Muscle layer of duodenum (tissue), 2 donors: ENCODE data around the gene PLXDC2.
A peak's percentile ranks its signal among the peaks of the same experiment; 100 is the strongest.
"Not testable (repeated sequence)": the region's sequence is repeated elsewhere in the genome, so short reads cannot be mapped to it uniquely, and the experiment has no call there.

Experiments used
- H3K27ac ChIP-seq: one replicate; pipeline ENCODE4 v1.7.0; 2013; ENCODE audit warnings: mild to moderate bottlenecking, low read length
- H3K27me3 ChIP-seq: one replicate; pipeline ENCODE4 v1.7.0; 2013; ENCODE audit warnings: low read depth, mild to moderate bottlenecking, control low read depth, low read length
- H3K36me3 ChIP-seq, 2 donors: one replicate each; pipeline ENCODE4 v1.7.0; 2013; ENCODE audit warnings: low read length in 2 of 2, control low read depth in 1 of 2, mild to moderate bottlenecking in 1 of 2; ENCODE audit not compliant: insufficient read depth in 2 of 2, control insufficient read depth in 1 of 2
- H3K4me1 ChIP-seq, 2 donors: one replicate each; pipeline ENCODE4 v1.7.0; 2013; ENCODE audit warnings: low read length in 2 of 2, mild to moderate bottlenecking in 2 of 2, control low read depth in 1 of 2, moderate library complexity in 1 of 2; ENCODE audit not compliant: insufficient read depth in 2 of 2, control insufficient read depth in 1 of 2
- H3K4me3 ChIP-seq, 2 donors: one replicate each; pipeline ENCODE4 v1.7.0; 2013; ENCODE audit warnings: low read length in 2 of 2, low read depth in 1 of 2, mild to moderate bottlenecking in 1 of 2
- H3K9me3 ChIP-seq, 2 donors: one replicate each; pipeline ENCODE4 v1.7.0; 2013; ENCODE audit warnings: low read length in 2 of 2, control low read depth in 1 of 2, mild to moderate bottlenecking in 1 of 2; ENCODE audit not compliant: control insufficient read depth in 1 of 2
- donor health status: healthy.

The PLXDC2 gene

DNA sequence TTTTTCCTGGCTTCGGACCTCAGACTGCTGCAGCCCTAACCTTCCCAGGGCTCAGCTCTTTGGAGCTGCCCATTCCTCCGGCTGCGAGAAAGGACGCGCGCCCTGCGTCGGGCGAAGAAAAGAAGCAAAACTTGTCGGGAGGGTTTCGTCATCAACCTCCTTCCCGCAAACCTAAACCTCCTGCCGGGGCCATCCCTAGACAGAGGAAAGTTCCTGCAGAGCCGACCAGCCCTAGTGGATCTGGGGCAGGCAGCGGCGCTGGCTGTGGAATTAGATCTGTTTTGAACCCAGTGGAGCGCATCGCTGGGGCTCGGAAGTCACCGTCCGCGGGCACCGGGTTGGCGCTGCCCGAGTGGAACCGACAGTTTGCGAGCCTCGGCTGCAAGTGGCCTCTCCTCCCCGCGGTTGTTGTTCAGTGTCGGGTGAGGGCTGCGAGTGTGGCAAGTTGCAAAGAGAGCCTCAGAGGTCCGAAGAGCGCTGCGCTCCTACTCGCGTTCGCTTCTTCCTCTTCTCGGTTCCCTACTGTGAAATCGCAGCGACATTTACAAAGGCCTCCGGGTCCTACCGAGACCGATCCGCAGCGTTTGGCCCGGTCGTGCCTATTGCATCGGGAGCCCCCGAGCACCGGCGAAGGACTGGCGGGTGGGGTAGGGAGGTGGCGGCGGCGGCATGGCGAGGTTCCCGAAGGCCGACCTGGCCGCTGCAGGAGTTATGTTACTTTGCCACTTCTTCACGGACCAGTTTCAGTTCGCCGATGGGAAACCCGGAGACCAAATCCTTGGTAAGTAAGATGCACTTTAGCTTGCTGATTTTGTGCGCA lies at the start of gene PLXDC2:
Gene PLXDC2, plus strand, starts transcription at position 22 of the 820 bp plus-strand sequence.
- H3K27me3 ChIP-seq = no peaks in the 10 kb centered on the region
- peaks cover 3 to 11% of the 10 kb centered on the region in 2 donors for H3K4me1 ChIP-seq
- peak within 1 kb of the TSS; percentile 71 for H3K27ac ChIP-seq
- H3K9me3 ChIP-seq = no peaks in the 10 kb centered on the region
- H3K4me3 ChIP-seq = peak within 1 kb of the TSS; percentile 95
- no peaks in the 10 kb centered on the region for H3K36me3 ChIP-seq

DNA sequence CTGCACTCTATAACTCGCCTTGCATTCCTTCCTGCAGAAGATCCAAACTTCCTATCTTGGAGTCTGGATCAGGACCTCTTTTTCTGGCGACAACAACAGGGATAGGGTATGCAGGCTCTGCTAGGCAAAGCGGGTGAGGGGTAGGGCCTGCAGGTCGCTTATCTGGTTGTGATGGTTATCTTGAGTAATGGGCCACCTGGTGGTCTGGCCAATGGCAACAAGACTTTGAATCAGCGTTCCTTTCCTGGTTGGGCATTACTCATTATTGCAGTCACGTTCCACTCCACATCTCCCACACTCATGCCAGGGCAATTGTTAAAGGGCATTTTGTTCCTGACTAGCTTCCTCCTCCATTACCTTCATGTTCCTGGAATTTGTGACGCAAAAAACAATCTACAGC lies 48.4 kb upstream of the PLXDC2 start:
- H3K9me3 ChIP-seq = no peaks in the 10 kb centered on the region
- H3K4me1 ChIP-seq = no peaks in the 10 kb centered on the region
- no peak overlapping the region for H3K4me3 ChIP-seq
- no peaks in the 10 kb centered on the region for H3K36me3 ChIP-seq
- H3K27ac ChIP-seq = no peak overlapping the region
- H3K27me3 ChIP-seq = no peaks in the 10 kb centered on the region

DNA sequence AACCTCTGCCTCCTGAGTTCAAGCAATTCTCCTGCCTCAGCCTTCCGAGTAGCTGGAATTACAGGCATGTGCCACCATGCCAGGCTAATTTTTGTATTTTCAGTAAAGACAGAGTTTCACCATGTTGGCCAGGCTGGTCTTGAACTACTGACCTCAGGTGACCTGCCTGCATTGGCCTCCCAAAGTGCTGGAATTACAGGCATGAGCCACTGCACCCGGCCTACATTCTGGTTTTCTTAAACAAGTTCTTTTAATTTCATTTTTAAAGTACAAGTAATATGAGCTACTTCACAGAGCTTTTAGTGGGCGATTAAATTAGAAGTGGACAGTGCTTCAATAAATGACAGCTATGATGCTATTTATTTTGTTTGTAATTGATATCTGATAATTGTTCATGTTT lies 46.4 kb upstream of the PLXDC2 start:
- H3K27me3 ChIP-seq, H3K27ac ChIP-seq, H3K9me3 ChIP-seq, H3K36me3 ChIP-seq, H3K4me3 ChIP-seq, H3K4me1 ChIP-seq: not testable (repeated sequence)

DNA sequence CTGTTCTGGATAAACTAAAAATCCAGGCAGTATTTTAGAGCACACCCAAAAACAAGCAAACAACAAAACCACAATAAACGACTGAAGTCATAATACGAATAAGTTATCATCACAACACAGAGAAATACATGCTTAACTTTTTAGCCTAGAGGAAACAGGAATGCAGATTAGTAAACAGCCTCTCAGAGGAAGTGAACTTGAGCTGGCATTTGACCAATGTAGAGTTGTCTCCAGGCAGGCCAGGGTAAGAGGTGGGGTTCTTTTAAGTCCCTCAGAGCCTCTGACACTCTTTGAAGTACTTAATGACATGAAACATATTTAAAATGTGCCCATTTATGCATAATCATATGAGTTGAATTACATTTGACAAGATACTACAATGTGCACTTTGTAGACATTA lies 43.3 kb upstream of the PLXDC2 start:
- Histone ChIP-seq H3K27ac (no peak overlapping the region), H3K4me1 (no peaks in the 10 kb centered on the region), H3K4me3 (no peak overlapping the region), H3K27me3 (no peaks in the 10 kb centered on the region), H3K36me3 (no peaks in the 10 kb centered on the region), H3K9me3 (no peaks in the 10 kb centered on the region)

DNA sequence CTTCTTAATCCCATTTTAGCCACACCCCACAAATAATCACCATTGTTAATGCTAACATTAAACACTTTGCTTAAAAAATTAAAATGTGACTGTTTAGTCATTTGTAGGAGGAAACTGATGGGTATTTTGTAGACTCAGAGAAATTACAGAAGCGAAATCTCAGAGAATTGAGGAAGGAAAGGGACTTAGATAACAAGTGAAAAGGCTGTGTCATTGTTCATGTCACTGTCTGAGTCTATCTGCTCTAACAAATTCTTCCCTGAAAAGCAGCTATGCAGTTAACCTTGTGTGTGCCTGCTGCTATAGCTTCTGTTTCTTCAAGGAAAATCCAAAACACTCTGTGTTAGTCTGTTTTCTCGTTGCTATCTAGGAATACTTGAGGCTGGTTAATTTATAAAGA lies 40.9 kb upstream of the PLXDC2 start:
- no peak overlapping the region for H3K27ac ChIP-seq
- H3K36me3 ChIP-seq = no peaks in the 10 kb centered on the region
- no peaks in the 10 kb centered on the region for H3K27me3 ChIP-seq
- no peak overlapping the region for H3K4me3 ChIP-seq
- H3K9me3 ChIP-seq = no peaks in the 10 kb centered on the region
- H3K4me1 ChIP-seq = no peaks in the 10 kb centered on the region

DNA sequence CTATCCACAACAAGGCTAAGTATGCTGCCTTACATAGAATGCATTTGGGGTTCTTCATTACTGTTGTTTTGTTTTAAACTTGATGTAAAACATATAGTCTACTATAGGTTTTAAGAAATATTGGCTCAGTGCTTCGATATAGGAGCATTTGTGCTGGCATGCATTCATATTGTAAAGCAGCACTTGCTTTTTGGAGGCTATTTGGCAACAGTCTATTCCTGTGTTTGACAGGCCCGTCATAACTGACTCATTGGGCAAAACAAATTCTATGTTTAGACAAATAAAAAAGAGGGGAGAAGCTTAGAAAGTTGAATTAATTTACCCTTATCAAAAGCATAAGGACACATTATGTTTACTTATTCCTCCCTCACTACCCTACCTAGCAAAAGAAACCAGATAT lies 38.4 kb upstream of the PLXDC2 start:
- no peaks in the 10 kb centered on the region for H3K27me3 ChIP-seq
- no peak overlapping the region for H3K27ac ChIP-seq
- no peaks in the 10 kb centered on the region for H3K36me3 ChIP-seq
- no peaks in the 10 kb centered on the region for H3K4me1 ChIP-seq
- H3K9me3 ChIP-seq = no peaks in the 10 kb centered on the region
- no peak overlapping the region for H3K4me3 ChIP-seq

DNA sequence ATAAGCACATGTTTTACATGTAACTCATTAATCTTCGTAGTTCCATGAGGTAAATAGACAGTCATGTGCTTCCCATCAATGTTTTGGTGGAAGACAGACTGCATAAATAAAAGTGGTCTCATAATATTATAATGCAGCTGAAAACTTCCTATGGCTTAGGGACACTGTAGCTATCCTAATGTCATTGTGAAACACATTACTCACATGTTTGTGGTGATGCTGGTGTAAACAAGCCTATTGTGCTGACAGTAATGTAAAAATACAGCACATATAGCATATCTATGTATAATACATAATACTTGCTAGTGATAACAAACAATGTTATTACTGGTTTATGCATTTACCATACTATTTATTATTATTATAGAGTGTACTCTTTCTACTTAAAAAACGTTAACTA lies 37.2 kb upstream of the PLXDC2 start:
- Histone ChIP-seq H3K27ac (no peak overlapping the region), H3K9me3 (no peaks in the 10 kb centered on the region), H3K27me3 (no peaks in the 10 kb centered on the region), H3K4me1 (no peaks in the 10 kb centered on the region), H3K36me3 (no peaks in the 10 kb centered on the region), H3K4me3 (no peak overlapping the region)

DNA sequence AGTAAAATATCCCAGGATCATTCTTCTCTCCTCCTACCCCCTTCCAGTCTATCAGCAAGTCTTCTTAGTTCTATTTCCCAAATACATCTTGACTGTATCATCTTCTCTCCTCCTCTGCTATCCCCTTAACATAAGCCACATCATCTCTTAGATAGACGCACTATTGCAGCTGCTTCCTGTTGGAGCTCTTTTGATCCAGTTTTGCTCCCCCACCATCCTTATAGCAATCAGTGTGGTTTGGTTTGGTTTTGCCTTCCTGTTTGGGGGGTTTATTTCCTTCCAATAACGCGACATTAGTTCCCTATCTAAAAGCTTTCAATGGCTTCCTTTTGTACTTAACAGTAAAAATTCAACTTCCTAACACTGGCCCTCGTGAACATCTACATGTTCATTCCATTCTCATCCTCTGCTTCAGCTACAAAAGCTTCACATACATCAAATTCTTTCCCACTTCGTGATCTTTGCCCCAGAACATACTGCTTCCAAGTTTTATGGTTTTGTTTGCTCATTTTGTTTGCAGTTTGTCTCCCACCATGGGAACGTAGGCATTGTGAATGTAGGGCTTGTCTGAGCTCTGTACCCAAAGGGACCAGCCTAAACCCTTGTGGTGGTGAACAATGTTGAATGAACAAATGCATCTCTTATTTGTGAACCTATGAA lies 33.7 kb upstream of the PLXDC2 start:
- no peaks in the 10 kb centered on the region for H3K36me3 ChIP-seq
- H3K27me3 ChIP-seq = no peaks in the 10 kb centered on the region
- no peaks in the 10 kb centered on the region for H3K9me3 ChIP-seq
- no peaks in the 10 kb centered on the region for H3K4me1 ChIP-seq
- no peak overlapping the region for H3K27ac ChIP-seq
- H3K4me3 ChIP-seq = no peak overlapping the region

DNA sequence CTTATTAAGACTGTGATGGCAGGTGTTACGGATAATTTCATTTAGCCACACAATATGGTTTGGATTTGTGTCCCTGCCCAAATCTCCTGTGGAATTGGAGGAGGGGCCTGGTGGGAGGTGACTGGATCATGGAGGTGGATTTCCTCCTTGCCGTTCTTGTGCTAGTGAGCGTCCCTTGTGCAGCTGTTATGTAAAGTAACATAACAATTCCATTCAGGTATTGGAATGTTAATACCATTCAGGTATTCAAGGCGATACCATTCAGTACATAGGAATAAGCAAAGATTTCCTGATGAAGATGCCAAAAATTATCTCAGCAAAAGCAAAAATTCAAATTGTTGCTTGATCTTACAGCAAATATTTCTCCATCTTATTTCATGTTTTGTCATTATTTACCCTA lies 32.5 kb upstream of the PLXDC2 start:
- Histone ChIP-seq H3K9me3 (no peaks in the 10 kb centered on the region), H3K4me3 (no peak overlapping the region)

DNA sequence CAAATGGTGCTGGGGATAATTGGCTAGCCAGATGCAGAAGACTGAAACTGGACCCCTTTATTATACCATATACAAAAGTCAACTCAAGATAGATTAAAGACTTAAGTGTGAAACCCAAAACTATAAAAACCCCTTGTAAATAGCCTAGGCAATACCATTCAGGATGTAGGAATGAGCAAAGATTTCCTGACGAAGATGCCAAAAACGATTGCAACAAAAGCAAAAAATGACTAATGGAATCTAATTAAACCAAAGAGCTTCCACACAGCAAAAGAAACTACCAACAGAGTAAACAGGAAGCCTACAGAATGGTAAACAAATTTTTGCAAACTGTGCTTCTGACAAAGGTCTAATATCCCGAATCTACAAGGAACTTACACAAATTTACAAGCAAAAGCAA lies 30.9 kb upstream of the PLXDC2 start:
- H3K4me1 ChIP-seq = no peaks in the 10 kb centered on the region
- no peaks in the 10 kb centered on the region for H3K27me3 ChIP-seq
- H3K36me3 ChIP-seq = no peaks in the 10 kb centered on the region
- H3K4me3 ChIP-seq = no peak overlapping the region
- no peaks in the 10 kb centered on the region for H3K9me3 ChIP-seq
- H3K27ac ChIP-seq = no peak overlapping the region

More for the DNA sequence above, 32.5 kb upstream of the PLXDC2 start:
- no peaks in the 10 kb centered on the region for H3K36me3 ChIP-seq
- no peak overlapping the region for H3K27ac ChIP-seq
- no peaks in the 10 kb centered on the region for H3K4me1 ChIP-seq
- H3K27me3 ChIP-seq = no peaks in the 10 kb centered on the region

DNA sequence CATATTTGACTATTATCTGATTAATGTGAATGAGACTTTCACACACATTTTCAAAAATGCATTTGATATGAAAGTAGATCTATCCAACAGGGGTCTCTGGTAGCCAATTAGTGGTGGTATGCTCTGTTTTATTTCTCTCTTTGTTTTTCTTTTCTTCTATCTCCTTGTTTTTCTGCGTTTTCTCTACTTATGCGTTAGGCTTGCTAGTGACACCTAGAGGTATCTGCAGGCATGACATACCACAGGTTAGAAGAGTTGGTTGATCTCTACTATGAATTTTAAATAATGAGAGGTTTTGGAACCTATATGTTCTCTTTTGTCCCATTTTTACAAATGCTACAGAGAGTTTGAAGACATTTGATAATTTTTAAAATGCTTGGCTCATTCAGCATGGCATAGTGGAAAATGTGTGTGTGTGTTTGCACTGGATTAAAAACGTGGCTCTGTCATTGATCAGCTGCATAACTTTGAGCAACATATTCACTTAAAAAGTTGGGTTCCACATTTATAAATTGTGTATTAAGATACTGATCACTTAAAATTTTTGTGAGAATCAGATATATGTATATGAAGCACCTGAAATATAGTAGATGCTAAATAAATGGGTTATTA lies 28.1 kb upstream of the PLXDC2 start:
- no peak overlapping the region for H3K4me3 ChIP-seq
- no peaks in the 10 kb centered on the region for H3K4me1 ChIP-seq
- H3K36me3 ChIP-seq = no peaks in the 10 kb centered on the region
- no peak overlapping the region for H3K27ac ChIP-seq
- no peaks in the 10 kb centered on the region for H3K27me3 ChIP-seq
- H3K9me3 ChIP-seq = no peaks in the 10 kb centered on the region
